Measurements from ENCODE around the gene CLDN4.
"Not testable (repeated sequence)": the region's sequence is repeated elsewhere in the genome, so short reads cannot be mapped to it uniquely, and the experiment has no call there.

CLDN4 gene, protein sequence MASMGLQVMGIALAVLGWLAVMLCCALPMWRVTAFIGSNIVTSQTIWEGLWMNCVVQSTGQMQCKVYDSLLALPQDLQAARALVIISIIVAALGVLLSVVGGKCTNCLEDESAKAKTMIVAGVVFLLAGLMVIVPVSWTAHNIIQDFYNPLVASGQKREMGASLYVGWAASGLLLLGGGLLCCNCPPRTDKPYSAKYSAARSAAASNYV

DNA sequence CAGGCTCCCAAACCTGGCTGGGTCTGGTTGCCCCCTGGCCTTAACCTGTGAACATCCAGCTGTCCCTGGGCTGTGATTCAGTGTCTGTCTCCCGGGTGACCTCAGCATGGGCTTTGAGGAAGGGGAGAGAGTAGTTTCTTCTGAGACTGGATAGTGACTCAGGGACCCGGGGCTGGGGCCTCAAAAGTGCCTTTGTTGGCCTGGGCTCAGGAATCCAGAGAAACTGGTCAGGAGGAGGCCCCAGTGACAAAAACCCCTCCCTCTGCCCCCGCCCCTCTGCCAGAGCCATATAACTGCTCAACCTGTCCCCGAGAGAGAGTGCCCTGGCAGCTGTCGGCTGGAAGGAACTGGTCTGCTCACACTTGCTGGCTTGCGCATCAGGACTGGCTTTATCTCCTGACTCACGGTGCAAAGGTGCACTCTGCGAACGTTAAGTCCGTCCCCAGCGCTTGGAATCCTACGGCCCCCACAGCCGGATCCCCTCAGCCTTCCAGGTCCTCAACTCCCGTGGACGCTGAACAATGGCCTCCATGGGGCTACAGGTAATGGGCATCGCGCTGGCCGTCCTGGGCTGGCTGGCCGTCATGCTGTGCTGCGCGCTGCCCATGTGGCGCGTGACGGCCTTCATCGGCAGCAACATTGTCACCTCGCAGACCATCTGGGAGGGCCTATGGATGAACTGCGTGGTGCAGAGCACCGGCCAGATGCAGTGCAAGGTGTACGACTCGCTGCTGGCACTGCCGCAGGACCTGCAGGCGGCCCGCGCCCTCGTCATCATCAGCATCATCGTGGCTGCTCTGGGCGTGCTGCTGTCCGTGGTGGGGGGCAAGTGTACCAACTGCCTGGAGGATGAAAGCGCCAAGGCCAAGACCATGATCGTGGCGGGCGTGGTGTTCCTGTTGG is at the start of gene CLDN4:
CLDN4 (plus strand) TSS at position 316 of the 903 bp plus-strand sequence; CDS start at position 522, 206 bp downstream.
- no peak for DNase-seq (ENCODE audit: low read depth in 3 of 3)

DNA sequence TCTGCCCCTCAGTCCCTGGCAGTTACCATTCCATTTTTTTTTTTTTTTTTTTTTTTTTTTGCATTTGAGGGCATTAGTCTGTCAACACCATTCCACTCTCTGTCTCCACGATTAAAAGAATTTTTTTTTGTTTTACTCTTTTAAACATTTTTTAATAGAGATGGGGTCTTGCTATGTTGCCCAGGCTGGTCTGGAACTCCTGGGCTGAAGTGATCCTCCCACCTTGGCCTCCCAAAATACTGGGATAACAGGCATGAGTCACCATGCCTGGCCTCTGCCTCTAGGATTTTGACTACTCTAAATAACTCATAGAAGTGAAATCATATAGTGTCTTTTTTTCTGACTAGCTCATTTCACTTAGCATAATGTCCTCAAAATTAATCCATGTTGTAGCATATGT is 44.2 kb upstream of the CLDN4 start:
- no peak for DNase-seq (ENCODE audit: low read depth in 3 of 3)

DNA sequence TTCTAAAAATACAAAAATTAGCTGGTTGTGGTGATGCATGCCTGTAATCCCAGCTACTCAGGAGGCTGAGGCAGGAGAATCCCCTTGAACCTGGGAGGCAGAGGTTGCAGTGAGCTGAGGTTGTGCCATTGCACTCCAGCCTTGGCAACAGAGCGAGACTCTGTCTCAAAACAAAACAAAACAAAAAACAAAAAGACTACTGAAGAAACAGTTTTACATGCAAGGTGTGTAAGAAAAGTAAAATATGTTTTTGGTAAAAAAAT is 43.1 kb upstream of the CLDN4 start:
- not testable (repeated sequence) for DNase-seq (ENCODE audit: low read depth in 3 of 3)

DNA sequence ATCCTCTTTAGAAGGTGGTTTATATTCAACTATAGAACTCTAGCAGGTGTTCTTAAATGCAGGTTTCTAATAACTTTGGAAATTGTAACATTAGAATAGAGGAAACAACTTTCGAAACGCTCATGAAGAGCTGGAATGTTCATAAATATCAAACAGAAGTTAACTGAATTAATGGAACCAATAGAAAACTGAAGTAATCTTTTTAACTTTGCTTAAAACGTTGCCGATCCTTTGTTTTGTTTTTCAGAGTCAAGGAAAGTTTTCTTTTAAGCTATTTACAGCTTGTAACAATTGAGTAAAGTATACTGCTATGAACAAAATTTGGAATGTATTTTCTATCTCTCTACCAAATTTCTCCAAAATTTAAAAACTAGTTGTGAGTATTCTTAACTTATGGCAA is 41.7 kb upstream of the CLDN4 start:
- DNase-seq (ENCODE audit: low read depth in 3 of 3): no peak

DNA sequence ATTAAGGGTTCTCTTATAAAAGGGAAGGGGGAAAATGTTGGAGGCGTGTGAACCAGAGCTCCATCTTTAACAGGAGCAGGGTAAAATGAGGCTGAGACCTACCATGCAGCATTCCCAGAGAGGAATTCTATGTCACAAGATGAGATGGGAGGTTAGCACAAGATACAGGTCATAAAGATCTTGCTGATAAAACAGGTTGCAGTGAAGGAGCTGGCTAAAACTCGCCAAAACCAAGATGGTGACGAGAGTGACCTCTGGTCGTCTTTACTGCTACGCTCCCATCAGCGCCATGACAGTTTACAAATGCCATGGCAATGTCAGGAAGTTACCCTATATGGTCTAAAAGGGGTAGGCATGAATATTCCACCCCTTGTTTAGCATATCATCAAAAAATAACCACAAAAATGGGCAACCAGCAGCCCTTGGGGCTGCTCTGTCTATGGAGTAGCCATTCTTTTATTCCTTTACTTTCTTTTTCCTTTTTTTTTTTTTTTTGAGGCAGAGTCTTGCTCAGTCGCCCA is 39.6 kb upstream of the CLDN4 start:
- DNase-seq (ENCODE audit: low read depth in 3 of 3): not testable (repeated sequence)

DNA sequence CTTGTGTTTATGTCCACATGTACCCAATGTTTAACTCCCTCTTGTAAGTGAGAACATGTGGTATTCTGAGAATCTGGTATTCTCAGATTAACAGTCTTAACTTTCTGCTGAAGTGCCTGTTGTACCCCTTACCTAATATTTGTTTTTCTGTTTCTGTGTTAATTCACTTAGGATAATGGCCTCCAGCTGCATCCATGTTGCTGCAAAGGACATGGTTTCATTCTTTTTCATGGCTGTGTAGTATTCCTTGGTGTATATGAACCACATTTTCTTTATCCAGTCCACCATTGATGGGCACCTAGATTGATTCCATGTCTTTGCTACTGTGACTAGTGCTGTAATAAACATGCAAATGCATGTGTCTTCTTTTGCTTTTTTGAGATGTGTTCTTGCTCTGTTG is 35.6 kb upstream of the CLDN4 start:
- not testable (repeated sequence) for DNase-seq (ENCODE audit: low read depth in 3 of 3)

DNA sequence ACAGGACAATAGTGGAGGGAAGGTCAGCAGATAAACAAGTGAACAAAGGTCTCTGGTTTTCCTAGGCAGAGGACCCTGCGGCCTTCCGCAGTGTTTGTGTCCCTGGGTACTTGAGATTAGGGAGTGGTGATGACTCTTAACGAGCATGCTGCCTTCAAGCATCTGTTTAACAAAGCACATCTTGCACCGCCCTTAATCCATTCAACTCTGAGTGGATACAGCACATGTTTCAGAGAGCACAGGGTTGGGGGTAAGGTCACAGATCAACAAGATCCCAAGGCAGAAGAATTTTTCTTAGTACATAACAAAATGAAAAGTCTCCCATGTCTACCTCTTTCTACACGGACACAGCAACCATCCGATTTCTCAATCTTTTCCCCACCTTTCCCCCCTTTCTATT is 34.1 kb upstream of the CLDN4 start:
- not testable (repeated sequence) for DNase-seq (ENCODE audit: low read depth in 3 of 3)

DNA sequence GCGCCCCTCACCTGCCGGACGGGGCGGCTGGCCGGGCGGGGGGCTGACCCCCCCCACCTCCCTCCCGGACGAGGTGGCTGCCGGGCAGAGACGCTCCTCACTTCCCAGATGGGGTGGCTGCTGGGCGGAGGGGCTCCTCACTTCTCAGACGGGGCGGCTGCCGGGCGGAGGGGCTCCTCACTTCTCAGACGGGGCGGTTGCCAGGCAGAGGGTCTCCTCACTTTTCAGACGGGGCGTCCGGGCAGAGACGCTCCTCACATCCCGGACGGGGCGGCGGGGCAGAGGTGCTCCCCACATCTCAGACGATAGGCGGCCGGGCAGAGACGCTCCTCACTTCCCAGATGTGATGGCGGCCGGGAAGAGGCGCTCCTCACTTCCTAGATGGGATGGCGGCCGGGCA is 33.6 kb upstream of the CLDN4 start:
- not testable (repeated sequence) for DNase-seq (ENCODE audit: low read depth in 3 of 3)

DNA sequence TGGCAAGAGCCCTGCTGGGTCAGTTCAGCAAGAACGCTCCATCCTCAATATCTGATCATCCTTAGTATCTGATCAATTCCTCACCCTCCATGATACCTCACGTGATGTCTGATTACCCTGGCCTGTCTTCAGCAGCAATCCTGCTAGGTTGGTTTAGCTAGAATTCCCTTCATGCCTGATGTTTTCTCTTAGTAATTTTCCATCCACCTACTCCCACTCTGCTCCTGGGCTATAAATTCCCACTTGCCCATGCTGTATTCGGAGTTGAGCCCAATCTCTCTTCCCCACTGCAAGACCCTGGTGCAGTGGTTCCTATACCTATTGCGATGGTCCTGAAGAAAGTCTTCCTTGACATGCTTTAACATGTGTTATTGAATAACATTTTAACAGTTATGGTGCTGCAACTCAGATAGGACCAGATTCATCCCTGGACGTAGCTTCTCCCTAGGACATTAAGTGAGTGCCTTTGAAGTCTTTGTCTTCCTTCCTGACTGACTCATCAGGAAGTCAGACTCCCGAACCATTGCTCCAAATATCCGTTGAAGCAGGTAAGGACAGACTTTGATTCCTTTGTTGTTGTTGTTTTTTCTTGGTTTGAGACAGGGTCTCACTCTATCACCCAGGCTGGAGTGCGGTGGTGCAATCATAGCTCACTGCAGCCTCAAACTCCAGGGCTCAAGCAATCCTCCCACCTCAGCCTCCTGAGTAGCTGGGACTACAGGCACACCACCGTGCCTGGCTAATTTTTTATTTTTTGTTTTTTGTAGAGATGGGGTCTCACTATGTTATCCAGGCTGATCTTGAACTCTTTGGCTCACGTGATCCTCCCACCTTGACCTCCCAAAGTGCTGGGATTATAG is 31.3 kb upstream of the CLDN4 start:
- no peak for DNase-seq (ENCODE audit: low read depth in 3 of 3)

DNA sequence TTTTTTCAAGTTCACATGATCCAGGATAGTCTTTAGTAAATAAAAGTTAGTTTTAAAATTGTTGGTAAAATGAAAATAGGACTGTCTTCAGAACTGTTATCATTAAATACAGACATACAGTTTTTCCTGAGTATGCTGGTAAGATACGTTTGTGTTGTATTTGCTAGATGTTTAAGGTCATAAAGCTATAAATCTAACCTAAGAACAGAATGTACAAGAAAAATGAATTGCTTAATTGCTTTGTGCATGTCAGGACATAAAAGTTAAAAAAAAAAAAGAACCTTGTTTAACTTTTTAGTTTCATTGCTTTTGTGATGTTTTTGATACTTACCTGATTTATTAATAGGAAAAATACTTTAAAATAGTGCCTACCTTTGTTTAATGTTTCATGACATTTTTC is 29.2 kb upstream of the CLDN4 start:
- DNase-seq (ENCODE audit: low read depth in 3 of 3): no peak

DNA sequence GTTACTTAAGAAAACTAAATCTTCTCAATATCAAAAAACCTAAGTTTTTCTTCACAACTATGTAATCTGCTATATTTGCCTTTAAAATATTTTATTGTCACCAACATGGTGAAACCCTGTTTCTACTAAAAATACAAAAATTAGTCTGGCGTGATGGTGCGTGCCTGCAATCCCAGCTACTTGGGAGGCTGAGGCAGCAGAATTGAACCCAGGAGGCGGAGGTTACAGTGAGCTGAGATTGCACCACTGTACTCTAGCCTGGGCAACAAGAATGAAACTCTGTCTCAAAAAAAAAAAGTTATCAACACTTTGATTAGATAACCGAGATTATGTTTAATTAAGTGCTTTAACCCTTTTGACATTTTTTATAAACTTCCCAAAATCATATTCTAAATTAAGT is 28.3 kb upstream of the CLDN4 start:
- DNase-seq (ENCODE audit: low read depth in 3 of 3): no peak

DNA sequence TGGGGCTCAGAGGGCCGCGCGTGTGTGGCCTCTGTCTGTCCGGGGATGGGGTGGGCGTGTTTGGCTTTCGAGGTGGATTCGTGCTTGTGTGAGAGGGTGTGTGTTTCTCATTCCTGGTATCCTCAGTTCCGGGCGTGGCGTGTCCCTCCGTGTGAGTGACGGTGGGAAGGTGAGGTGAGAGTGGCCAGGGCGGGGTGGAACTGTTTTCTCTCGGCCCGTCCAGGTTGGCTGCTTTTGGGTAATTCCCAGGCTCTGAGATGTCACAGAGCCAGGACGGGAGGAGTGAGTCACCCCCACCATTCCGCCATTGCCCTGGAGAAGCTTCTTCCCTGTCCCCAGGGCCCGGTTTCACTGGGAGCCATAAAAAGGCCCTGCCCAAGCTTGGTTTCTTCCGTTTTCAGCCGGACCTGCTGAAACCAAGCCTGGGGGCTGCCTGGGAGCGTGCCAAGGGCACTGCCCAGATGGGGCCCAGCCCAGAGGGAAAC is 21.3 kb upstream of the CLDN4 start:
- DNase-seq (ENCODE audit: low read depth in 3 of 3): no peak

DNA sequence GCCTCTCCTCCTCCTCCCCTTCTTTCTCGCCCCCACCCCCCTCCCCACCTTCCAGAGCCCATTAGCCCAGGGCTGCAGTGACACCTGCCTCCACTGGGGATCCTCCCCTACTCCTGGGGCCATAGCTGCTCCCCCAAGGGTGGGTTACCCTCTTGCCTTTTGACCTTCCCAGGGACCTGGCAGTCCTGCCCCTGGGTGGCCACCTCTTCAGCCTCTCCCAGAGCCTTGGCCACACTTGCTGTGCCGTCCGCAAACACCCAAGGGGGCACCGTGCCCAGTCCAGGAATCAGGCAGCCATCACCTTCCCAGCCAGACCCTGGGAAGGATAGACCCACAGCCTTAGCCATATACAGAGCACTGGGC is 19.8 kb upstream of the CLDN4 start:
- no peak for DNase-seq (ENCODE audit: low read depth in 3 of 3)

DNA sequence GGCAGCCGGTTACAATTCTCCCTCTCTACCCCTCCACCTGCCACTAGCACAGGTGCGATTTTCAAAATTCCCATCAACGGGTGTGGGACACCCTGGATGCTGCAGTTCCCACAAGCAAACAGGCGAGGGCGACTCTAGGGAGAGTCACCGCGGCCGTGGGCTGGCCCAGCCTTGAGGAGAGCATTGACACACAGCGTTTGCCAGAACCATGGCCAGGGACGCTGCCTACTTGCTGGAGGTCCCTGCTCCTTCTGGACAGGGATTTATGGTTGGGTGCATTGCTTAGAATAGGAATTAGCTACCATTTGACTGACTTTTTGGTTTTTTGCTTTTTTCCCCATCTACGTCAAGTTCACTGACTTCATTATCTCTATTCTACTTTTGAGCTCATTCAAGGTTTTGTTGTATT is 19.0 kb upstream of the CLDN4 start:
- DNase-seq (ENCODE audit: low read depth in 3 of 3): peak; percentile 22 to 56 (median 23)

DNA sequence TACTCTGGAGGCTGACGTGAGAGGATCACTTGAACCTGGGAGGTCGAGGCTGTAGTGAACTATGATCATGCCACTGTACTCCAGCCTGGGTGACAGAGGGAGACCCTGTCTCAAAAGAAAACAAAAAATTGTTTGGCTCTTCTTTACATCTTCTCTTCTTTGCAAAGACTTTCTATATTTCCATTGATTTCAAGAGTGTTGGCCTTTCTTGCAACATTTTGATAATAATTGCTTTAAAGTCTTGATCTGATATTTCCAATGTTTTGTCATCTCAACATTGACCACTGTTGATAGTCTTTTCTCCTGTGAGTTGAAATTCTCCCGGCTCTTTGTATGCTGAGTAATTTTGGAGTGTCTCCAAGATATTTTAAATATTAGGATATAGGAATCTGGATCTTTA is 17.8 kb upstream of the CLDN4 start:
- no peak for DNase-seq (ENCODE audit: low read depth in 3 of 3)

DNA sequence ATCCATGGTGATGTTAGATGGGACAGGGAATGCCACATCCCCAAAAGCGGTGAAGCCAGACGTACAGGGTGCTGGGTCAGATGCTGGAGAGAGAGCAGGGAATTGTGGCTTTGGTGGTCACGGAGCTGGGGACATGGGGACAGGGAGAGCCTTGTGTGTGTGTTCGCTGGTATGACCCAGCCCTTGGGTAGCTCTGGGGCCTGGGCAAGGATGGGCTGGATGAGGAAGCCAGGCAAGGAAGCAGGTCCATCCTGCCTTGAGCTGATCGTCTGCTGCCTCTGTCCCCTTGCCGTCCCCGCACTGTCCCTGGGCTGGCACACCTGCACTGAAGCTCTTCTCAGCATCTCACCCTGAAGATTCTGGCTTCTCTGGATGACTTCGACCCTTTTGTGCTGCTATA is 15.4 kb upstream of the CLDN4 start:
- DNase-seq (ENCODE audit: low read depth in 3 of 3): no peak

DNA sequence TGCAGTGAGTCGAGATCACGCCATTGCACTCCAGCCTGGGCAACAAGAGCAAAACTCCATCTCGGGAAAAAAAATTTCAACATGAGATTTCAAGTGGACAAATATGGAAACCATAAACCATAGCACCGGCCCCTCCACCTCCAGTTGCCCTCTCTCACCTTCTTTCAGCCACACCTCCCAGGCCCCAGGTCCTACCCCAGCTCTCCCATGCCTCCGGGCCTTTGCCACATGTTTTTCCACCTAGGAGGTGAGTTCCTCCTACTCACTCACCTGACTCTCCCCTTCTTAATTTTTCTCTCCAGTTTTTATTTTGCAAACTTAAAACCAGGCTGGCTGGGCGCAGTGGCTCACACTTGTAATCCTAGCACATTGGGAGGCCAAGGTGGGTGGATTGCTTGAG is 13.7 kb upstream of the CLDN4 start:
- DNase-seq (ENCODE audit: low read depth in 3 of 3): no peak

DNA sequence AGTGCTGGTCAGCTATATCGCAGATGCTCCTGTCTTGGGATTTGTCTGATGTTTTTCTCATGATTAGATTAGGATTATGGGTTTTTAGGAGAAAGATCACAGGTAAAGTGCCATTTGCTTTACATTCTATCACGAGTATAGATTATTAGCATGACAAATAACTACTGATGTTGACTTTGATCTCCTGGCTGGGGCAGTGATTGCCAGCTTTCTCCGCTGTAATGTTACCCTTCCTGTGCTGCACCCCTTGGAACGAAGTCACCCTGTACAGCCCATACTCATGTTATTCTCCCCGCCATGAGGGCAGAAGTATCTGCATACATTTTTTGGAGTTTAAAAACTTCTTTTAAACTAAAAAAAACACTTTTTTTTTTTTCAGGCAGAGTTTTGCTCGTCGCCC is 10.8 kb upstream of the CLDN4 start:
- DNase-seq (ENCODE audit: low read depth in 3 of 3): no peak

DNA sequence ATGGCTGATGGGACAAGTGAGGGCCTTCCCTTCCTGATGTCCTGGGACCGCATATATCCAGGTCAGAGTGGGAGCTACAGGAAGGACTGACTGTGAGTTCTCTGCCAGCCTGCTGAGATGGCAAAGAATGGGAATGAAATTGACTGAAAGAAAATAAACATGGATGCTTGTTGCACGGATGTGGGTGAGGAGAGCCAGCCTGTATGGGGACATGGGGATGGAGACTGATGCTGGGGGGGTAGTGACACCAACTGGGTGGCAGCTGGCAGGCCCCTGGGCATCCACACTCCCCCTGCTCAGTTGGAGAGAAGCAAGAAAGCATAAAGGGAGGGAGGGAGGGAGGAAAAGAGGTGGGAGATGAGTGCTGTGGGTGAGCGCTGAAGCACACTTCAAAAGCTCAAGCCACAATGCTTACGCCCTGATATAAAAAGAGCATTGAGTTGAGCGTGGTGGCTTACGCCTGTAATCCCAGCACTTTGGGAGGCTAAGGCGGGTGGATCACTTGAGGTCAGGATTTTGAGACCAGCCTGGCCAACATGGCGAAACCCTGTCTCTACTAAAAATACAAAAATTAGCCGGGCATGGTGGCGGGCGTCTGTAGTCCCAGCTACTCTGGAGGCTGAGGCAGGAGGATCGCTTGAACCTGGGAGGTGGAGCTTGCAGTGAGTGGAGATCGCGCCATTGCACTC is 9.1 kb upstream of the CLDN4 start:
- DNase-seq (ENCODE audit: low read depth in 3 of 3): not testable (repeated sequence)

DNA sequence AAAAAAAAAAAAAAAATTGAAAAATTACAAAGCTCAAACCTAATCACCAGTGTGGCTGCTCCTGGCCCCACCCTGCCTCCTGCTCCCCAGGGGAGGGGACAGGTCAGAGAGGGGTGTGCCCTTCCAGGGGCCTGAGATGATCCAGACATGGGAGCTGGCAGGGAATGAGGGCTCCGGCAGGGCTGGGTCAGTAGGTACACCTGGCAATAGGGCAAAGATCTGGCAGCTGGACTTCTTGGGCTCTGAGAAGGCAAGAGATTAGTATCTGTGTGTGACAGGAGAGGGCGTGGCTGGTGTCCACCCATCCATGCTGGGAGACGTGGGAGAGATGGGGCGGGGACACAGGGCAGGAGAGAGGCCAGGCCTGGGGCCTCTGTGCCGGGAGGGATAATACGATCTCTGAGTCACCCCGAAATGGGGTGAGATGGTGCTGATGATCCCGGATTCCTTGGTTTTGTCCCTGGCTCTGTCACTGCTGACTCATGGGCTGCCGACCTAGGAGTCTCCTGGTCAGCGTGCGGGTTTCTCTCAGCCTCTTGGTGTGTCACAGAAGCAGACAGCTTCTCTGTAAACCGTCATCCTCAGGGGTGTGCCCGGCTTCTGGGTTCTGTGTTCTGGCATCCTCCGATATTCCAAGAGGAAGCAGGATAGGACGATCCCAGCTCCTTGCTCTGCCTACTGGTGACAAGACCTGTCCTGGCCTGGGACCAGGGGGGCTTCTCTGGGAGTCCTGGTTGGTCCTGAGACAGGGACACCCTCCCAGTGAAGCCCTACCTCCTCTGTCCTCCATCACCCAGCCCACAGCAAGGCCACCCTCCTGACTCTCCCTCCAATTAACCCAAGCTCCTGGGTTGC is 8.2 kb upstream of the CLDN4 start:
- DNase-seq (ENCODE audit: low read depth in 3 of 3): no peak

DNA sequence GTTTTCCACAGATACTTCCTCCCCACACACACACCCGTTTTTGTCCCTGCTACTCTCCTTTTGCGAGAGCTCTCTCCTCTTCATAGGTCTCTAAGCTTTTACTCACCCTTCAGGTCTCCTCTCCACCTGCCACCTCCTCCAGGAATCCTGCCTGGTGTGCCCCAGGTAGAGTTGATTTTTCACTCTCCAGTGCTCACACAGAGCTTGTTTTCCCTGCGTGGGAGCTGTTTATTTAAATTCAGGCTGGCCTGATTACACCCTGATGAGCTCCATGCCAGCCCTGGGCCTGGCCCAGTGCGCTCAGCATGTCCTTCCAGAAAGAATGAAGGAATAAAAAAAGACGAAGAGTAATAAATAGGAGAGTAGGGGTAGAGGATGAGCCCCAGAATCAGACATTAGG is 7.5 kb upstream of the CLDN4 start:
- no peak for DNase-seq (ENCODE audit: low read depth in 3 of 3)
